SU-DHL-6 (cell line): Measurements from ENCODE around the gene ORAI1.

Experiments
- H2AFZ ChIP-seq: fragments of 200-600 bp; sonication (generic); 2 replicates; pipeline ENCODE4 v1.6.1; 2014; ENCODE audit warnings: low read depth, mild to moderate bottlenecking, moderate library complexity, mixed read lengths, antibody characterized with exemption, low read length; ENCODE audit not compliant: severe bottlenecking
- H3F3A ChIP-seq: fragments of 200-600 bp; shearing (Covaris generic); 2 replicates; pipeline ENCODE4 v1.6.0; 2016; ENCODE audit warnings: antibody characterized with exemption, mild to moderate bottlenecking; ENCODE audit not compliant: insufficient read depth
- H3K27ac ChIP-seq: fragments of 200-600 bp; sonication (generic); 2 replicates; pipeline ENCODE4 v1.5.1; 2016; ENCODE audit warnings: low read depth, mild to moderate bottlenecking, low read length, moderate library complexity, mixed read lengths
- H3K27me3 ChIP-seq: fragments of 200-600 bp; sonication (generic), shearing (Covaris generic); 2 replicates; pipeline ENCODE4 v1.6.0; 2014; ENCODE audit warnings: mild to moderate bottlenecking, low read length
- H3K36me3 ChIP-seq: fragments of 200-600 bp; sonication (generic); 2 replicates; pipeline ENCODE4 v1.6.1; 2014; ENCODE audit warnings: mild to moderate bottlenecking, low read length, mixed read lengths
- H3K4me2 ChIP-seq: fragments of 300-600, 200-600 bp; shearing (Covaris generic), sonication (generic); 2 replicates; pipeline ENCODE4 v1.6.0; 2014; ENCODE audit warnings: low read length, low read depth, mild to moderate bottlenecking; ENCODE audit not compliant: poor library complexity, severe bottlenecking
- H3K4me3 ChIP-seq: fragments of 200-600 bp; sonication (generic); 2 replicates; pipeline ENCODE4 v1.5.1; 2014; ENCODE audit warnings: antibody characterized with exemption, low read length, mild to moderate bottlenecking, mixed read lengths; ENCODE audit not compliant: insufficient read depth, poor library complexity, severe bottlenecking
- H3K79me2 ChIP-seq: fragments of 200-600 bp; sonication (generic); 2 replicates; pipeline ENCODE4 v1.6.1; 2014; ENCODE audit warnings: mild to moderate bottlenecking, low read length, moderate library complexity; ENCODE audit not compliant: insufficient read depth
- H3K9ac ChIP-seq: fragments of 200-600 bp; sonication (generic); 2 replicates; pipeline ENCODE4 v1.7.0; 2014; ENCODE audit warnings: mild to moderate bottlenecking, low read length
- H3K9me2 ChIP-seq: fragments of 200-600 bp; sonication (generic); replicated peaks from 2 replicates; pipeline ENCODE4 v1.6.1; 2014; ENCODE audit warnings: low read length; ENCODE audit not compliant: insufficient read depth
- H3K9me3 ChIP-seq: fragments of 200-600 bp; sonication (generic); 2 replicates; pipeline ENCODE4 v1.6.1; 2014; ENCODE audit warnings: low read length, mixed read lengths; ENCODE audit not compliant: insufficient read depth
- H4K20me1 ChIP-seq: fragments of 200-600 bp; sonication (generic); 2 replicates; pipeline ENCODE4 v1.6.1; 2014; ENCODE audit warnings: low read depth, mild to moderate bottlenecking, antibody characterized with exemption, low read length, moderate library complexity, mixed read lengths
- EZH2phosphoT487 ChIP-seq: fragments of 200-600 bp; sonication (generic), shearing (Covaris generic); conservative IDR thresholded peaks from 2 replicates; pipeline ENCODE4 v1.6.1; 2018; ENCODE audit warnings: mild to moderate bottlenecking, antibody characterized with exemption, low read length, moderate library complexity, mixed read lengths
- TF ChIP-seq, protein P1 (sequence below): fragments of 200-600 bp; sonication (generic); IDR thresholded peaks from one replicate; pipeline ENCODE4 v1.5.1; 2017; ENCODE audit warnings: antibody characterized with exemption, mild to moderate bottlenecking, low read length, moderate library complexity; ENCODE audit not compliant: insufficient read depth, poor library complexity, severe bottlenecking

ORAI1 gene

DNA sequence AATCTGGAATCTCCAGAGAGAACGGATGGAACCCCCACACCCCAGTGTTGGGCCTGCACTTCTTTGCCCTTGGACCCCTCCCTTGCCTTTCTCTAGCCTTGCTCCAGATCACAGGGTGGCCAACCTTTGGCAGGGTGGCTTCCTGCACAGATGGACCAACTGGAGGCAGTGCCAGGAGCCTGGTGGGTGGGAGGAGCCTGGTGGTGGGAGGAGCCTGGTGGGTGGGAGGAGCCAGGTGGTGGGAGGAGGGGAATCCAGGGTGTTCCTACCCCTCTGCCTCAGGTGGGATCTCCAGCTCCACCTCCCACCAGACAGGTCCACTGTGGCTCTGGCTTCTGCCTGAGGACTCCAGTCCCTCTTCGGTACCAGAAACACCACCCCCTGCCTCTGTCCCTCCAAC lies 15.0 kb upstream of the ORAI1 start:
- Histone ChIP-seq H3K36me3 (no peaks in the 10 kb centered on the region), H3K4me3 (no peak overlapping the region), H3K27ac (no peak overlapping the region), H3K9me3 (no peaks in the 10 kb centered on the region), H3K9ac (no peak overlapping the region), H3F3A (no peaks in the 10 kb centered on the region), H4K20me1 (no peaks in the 10 kb centered on the region), H2AFZ (no peak overlapping the region), H3K79me2 (no peaks in the 10 kb centered on the region), H3K27me3 (no peaks in the 10 kb centered on the region), H3K9me2 (no peaks in the 10 kb centered on the region), H3K4me2 (no peak overlapping the region)
- TF ChIP-seq, protein P1, sequence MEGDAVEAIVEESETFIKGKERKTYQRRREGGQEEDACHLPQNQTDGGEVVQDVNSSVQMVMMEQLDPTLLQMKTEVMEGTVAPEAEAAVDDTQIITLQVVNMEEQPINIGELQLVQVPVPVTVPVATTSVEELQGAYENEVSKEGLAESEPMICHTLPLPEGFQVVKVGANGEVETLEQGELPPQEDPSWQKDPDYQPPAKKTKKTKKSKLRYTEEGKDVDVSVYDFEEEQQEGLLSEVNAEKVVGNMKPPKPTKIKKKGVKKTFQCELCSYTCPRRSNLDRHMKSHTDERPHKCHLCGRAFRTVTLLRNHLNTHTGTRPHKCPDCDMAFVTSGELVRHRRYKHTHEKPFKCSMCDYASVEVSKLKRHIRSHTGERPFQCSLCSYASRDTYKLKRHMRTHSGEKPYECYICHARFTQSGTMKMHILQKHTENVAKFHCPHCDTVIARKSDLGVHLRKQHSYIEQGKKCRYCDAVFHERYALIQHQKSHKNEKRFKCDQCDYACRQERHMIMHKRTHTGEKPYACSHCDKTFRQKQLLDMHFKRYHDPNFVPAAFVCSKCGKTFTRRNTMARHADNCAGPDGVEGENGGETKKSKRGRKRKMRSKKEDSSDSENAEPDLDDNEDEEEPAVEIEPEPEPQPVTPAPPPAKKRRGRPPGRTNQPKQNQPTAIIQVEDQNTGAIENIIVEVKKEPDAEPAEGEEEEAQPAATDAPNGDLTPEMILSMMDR: no peak
- no peak for TF ChIP-seq EZH2phosphoT487

DNA sequence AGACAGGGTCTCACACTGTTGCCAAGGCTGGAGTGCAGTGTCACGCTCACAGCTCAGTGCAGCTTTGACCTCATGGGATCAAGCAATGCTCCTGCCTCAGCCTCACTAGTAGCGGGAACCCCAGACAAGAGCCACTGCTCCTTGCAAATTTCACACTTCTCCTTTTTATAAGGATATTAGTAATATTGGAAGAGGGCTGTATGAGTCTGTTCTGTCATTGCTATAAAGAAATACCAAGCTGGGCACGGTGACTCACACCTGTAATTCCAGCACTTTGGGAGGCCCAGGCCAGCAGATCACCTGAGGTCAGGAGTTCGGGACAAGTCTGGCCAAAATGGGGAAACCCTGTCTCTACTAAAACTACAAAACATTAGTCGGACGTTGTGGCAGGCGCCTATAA lies 12.9 kb upstream of the ORAI1 start:
- no peak for TF ChIP-seq EZH2phosphoT487
- TF ChIP-seq, protein P1: no peak
- Histone ChIP-seq H3K4me3 (no peak overlapping the region), H3F3A (no peaks in the 10 kb centered on the region), H3K9me3 (no peaks in the 10 kb centered on the region), H3K9me2 (no peaks in the 10 kb centered on the region), H3K27me3 (no peaks in the 10 kb centered on the region), H3K9ac (no peak overlapping the region), H2AFZ (no peak overlapping the region), H4K20me1 (no peaks in the 10 kb centered on the region), H3K4me2 (no peak overlapping the region), H3K79me2 (no peaks in the 10 kb centered on the region), H3K27ac (no peak overlapping the region), H3K36me3 (no peaks in the 10 kb centered on the region)

DNA sequence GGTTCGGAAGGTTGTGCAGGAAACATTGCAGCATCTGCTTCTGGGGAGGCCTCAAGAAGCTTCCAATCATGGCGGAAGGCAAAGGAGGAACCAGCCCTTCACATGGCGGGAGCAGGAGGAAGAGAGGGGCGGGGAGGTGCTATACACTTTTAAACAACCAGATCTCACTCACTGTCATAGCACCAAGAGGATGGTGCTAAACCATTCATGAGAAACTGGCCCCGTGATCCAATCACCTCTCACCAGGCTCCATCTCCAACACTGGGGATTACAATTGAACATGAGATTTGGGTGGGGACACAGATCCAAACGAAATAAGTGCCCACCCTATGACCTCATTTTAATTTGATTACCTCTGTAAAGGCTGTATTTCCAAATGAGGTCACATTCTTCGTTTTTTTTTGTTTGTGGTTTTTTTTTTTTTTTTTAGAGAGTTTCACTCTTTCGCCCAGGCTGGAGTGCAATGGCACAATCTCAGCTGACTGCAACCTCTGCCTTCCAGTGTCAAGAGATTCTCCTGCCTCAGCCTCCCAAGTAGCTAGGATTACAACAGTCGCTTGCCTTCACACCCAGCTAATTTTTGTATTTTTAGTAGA lies 11.4 kb upstream of the ORAI1 start:
- TF ChIP-seq EZH2phosphoT487: no peak
- TF ChIP-seq, protein P1: no peak
- no peaks in the 10 kb centered on the region for H3K9me3 ChIP-seq

More for the DNA sequence above, 11.4 kb upstream of the ORAI1 start:
- no peaks in the 10 kb centered on the region for H3K36me3 ChIP-seq
- no peak overlapping the region for H3K4me3 ChIP-seq
- no peak overlapping the region for H2AFZ ChIP-seq
- no peaks in the 10 kb centered on the region for H3F3A ChIP-seq
- H3K27ac ChIP-seq: no peak overlapping the region
- H3K9ac ChIP-seq: no peak overlapping the region
- H3K4me2 ChIP-seq: no peak overlapping the region
- no peaks in the 10 kb centered on the region for H4K20me1 ChIP-seq
- no peaks in the 10 kb centered on the region for H3K79me2 ChIP-seq
- no peaks in the 10 kb centered on the region for H3K9me2 ChIP-seq
- no peaks in the 10 kb centered on the region for H3K27me3 ChIP-seq
